Middle frontal gyrus (tissue), 1 donor: ENCODE measurements around the gene LMF1.

Experiments used
- DNase-seq: peaks from one replicate; pipeline ENCODE4 v3.0.0-alpha.2; 2015; ENCODE audit warnings: low spot score; ENCODE audit errors: extremely low spot score

Gene LMF1

GRCh38 chr16:913817-914439, 56.9 kb downstream of the LMF1 start:
- no peak for DNase-seq

GRCh38 chr16:912684-913613, 57.8 kb downstream of the LMF1 start:
- DNase-seq: peak; percentile 65

GRCh38 chr16:912322-912683, 58.5 kb downstream of the LMF1 start:
- no peak for DNase-seq

- no peak for DNase-seq
Observed at GRCh38 chr16:911604-912321, 59.0 kb downstream of the LMF1 start.

GRCh38 chr16:911101-911500, 59.7 kb downstream of the LMF1 start:
- DNase-seq: no peak

GRCh38 chr16:910181-910580, 60.6 kb downstream of the LMF1 start:
- no peak for DNase-seq

GRCh38 chr16:909281-910000, 61.3 kb downstream of the LMF1 start:
- DNase-seq: no peak

- no peak for DNase-seq
Observed at GRCh38 chr16:908526-909155, 62.1 kb downstream of the LMF1 start.

- no peak for DNase-seq
Observed at GRCh38 chr16:907842-908241, 62.9 kb downstream of the LMF1 start.

GRCh38 chr16:907361-907760, 63.4 kb downstream of the LMF1 start:
- DNase-seq: no peak

GRCh38 chr16:906296-906695, 64.5 kb downstream of the LMF1 start:
- no peak for DNase-seq

- DNase-seq: no peak
Observed at GRCh38 chr16:901715-902601, 68.8 kb downstream of the LMF1 start.

- no peak for DNase-seq
Observed at GRCh38 chr16:901149-901548, 69.6 kb downstream of the LMF1 start.

GRCh38 chr16:900211-900610, 70.6 kb downstream of the LMF1 start:
- no peak for DNase-seq

GRCh38 chr16:899683-900060, 71.1 kb downstream of the LMF1 start:
- DNase-seq: no peak

- DNase-seq: no peak
Observed at GRCh38 chr16:898761-899682, 71.8 kb downstream of the LMF1 start.

- DNase-seq: no peak
Observed at GRCh38 chr16:898216-898615, 72.6 kb downstream of the LMF1 start.

- DNase-seq: no peak
Observed at GRCh38 chr16:897701-898100, 73.1 kb downstream of the LMF1 start.

- DNase-seq: no peak
Observed at GRCh38 chr16:897200-897543, 73.6 kb downstream of the LMF1 start.
